Kidney (tissue), 14 donors: ENCODE data around the gene ORM2. TPM values are rescaled to one million over a fixed set of nuclear protein-coding genes. Genes with fewer than 3 reads are reported as not detected.

ENCODE experiments used
- DNase-seq, 5 donors: peaks; one replicate each; pipeline ENCODE4 v3.0.0-alpha.2; 2013 to 2020
- FAIRE-seq: peaks from 2 replicates; lab custom pipeline; 2012; peaks lifted over from hg19 to GRCh38; lab: Jason Lieb, UNC
- H3K27ac ChIP-seq, 2 donors: one replicate each; pipeline ENCODE4 v1.7.0; 2013; ENCODE audit warnings: low read depth in 2 of 2, low read length in 2 of 2, inconsistent platforms in 1 of 2
- H3K27me3 ChIP-seq: one replicate; pipeline ENCODE4 v1.7.1; 2013; ENCODE audit warnings: low read length, inconsistent platforms; ENCODE audit not compliant: control insufficient read depth, insufficient read depth
- H3K36me3 ChIP-seq, 3 donors: one replicate each; pipeline versions ENCODE4 v1.7.0 to v1.7.1; 2013; ENCODE audit warnings: low read length in 3 of 3, control low read depth in 1 of 3, inconsistent platforms in 1 of 3; ENCODE audit not compliant: insufficient read depth in 3 of 3, control insufficient read depth in 2 of 3
- H3K4me1 ChIP-seq, 3 donors: one replicate each; pipeline versions ENCODE4 v1.7.0 to v1.7.1; 2013; ENCODE audit warnings: low read length in 3 of 3, inconsistent platforms in 1 of 3, low read depth in 1 of 3; ENCODE audit not compliant: control insufficient read depth in 2 of 3, insufficient read depth in 2 of 3
- H3K4me3 ChIP-seq, 3 donors: one replicate each; pipeline versions ENCODE4 v1.7.0 to v1.8.1; 2013; ENCODE audit warnings: low read length in 3 of 3, control low read depth in 1 of 3, inconsistent platforms in 1 of 3
- H3K9ac ChIP-seq, 3 donors: one replicate each; pipeline versions ENCODE4 v1.7.0 to v1.7.1; 2013; ENCODE audit warnings: low read length in 3 of 3, control low read depth in 1 of 3, inconsistent platforms in 1 of 3
- H3K9me3 ChIP-seq, 3 donors: one replicate each; pipeline versions ENCODE4 v1.7.0 to v1.7.1; 2013; ENCODE audit warnings: low read length in 3 of 3, control low read depth in 1 of 3, inconsistent platforms in 1 of 3; ENCODE audit not compliant: control insufficient read depth in 2 of 3, insufficient read depth in 1 of 3
- intact Hi-C: fragments of 100-400 bp; cut with DNase I; formaldehyde crosslinking; loops from one replicate; pipeline ENCODE4 v1.11.1; 2022
- polyA plus RNA-seq: library from polyadenylated mRNA; stranded (reverse); fragments of 350-450 nt; fragmentation: Illumina TruSeq; extraction: RNeasy Lipid Tissue Mini Kit (QIAGEN cat#74804); gene quantifications from one replicate; pipeline ENCODE4 v1.2.3, GENCODE V29; 2014; ENCODE audit warnings: low read depth, low replicate concordance; ENCODE audit not compliant: insufficient read depth
- total RNA-seq: library from RNA; stranded (reverse); fragmentation: NEBNext Ultra II Directional; extraction: Animal tissue kit (Norgen Biotek cat#: 25700); gene quantifications from one replicate; pipeline ENCODE4 v1.2.1, GENCODE V29; 2021
- TF ChIP-seq, protein P1 (sequence below): IDR thresholded peaks from 3 replicates; pipeline ENCODE4 v1.5.1; 2012; ENCODE audit warnings: mild to moderate bottlenecking, moderate library complexity, borderline replicate concordance; ENCODE audit not compliant: insufficient read depth; ENCODE audit errors: extremely low read depth
- donor health status: control.
- donor health status: control.
- donor health status: control.
- donor health status: control.
- donor health status: control.
- donor health status: DM: yes; HTN: yes; CAD: no.
- donor health status: Normal renal cell carcinoma (clear cell type).

The ORM2 gene
- total and polyA plus RNA-seq, 2 donors from 2014 or later: not detected

DNA sequence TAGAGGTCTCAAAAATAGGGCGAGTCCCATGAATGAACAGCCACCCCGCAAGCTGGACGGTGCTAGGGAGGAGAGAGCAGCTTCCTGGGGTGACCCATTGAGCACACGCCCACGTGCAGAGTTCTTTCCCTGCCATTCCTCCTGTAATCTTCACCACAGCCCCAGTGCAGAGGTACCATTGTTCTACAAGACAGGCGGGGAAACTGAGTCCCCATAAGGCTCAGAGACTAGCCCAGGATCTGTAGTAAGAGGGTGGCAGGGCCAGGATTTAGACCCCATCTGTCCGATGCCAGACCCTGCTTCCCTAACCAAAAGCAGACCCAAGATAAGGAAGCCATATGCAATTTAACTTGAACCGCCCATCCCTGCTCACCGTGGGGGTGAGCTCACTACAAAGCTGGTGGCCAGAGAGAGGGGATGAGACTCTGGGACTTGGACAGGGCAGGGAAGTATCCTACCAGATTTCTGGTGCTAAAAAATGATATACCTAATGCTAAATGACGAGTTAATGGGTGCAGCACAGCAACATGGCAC lies 43.5 kb upstream of the ORM2 start:
- Histone ChIP-seq H3K4me3 (no peak overlapping the region), H3K9ac (no peak overlapping the region), H3K4me1 (peaks cover 0 to 10% (median 7%) of the 10 kb centered on the region in 3 donors), H3K27ac (no peak overlapping the region), H3K9me3 (no peaks in the 10 kb centered on the region), H3K36me3 (no peaks in the 10 kb centered on the region), H3K27me3 (no peaks in the 10 kb centered on the region)
- peak in 2 of 5 donors; percentile 11 to 15 for DNase-seq
- TF ChIP-seq, protein P1, sequence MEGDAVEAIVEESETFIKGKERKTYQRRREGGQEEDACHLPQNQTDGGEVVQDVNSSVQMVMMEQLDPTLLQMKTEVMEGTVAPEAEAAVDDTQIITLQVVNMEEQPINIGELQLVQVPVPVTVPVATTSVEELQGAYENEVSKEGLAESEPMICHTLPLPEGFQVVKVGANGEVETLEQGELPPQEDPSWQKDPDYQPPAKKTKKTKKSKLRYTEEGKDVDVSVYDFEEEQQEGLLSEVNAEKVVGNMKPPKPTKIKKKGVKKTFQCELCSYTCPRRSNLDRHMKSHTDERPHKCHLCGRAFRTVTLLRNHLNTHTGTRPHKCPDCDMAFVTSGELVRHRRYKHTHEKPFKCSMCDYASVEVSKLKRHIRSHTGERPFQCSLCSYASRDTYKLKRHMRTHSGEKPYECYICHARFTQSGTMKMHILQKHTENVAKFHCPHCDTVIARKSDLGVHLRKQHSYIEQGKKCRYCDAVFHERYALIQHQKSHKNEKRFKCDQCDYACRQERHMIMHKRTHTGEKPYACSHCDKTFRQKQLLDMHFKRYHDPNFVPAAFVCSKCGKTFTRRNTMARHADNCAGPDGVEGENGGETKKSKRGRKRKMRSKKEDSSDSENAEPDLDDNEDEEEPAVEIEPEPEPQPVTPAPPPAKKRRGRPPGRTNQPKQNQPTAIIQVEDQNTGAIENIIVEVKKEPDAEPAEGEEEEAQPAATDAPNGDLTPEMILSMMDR: no peak
- intact Hi-C loops: loop anchor here (5.0 kb wide), 1 partner anchor 129 kb away; the partner anchor contains the start of gene COL27A1
- no peak for FAIRE-seq

DNA sequence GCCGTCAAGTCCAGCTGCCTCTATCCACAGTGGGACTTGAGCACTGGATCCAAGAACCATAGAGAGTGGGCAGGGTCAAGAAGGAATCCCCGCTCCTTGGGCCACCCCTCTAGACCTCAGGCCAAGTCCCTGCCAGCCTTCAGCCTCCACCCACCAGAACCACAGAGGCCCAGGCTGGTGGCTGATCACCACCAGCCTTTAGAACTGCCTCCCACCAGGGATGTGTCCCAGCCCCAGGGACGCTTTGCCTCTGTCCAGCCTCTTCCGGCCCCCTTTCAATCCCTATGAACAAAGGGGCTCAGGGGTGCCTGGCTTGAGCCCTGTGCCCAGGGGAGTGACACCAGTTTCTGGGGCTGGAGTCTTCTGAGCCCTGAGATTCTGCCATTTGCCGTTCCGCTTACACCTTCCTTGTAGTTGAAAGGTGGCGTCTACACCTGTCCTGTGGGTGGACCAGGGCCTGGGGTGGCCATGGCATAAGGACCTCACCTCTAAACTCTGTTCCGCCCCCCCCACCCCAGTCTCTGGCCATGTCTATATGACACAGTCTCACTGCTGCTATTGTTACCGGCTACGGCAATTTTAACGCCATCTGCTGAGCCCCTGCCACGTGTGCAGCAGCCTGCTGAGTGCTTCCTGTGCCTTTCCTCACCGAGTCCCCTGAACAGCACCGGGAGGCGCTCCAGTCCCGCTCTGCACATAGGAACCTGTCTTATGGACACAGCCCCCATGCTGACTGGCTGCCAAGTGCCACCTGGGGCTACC lies 42.5 kb upstream of the ORM2 start:
- TF ChIP-seq, protein P1: no peak
- no peak overlapping the region for H3K4me3 ChIP-seq
- H3K36me3 ChIP-seq: peaks cover 0 to 2% (median 0%) of the 10 kb centered on the region in 3 donors
- no peaks in the 10 kb centered on the region for H3K27me3 ChIP-seq
- no peaks in the 10 kb centered on the region for H3K9me3 ChIP-seq
- no peak overlapping the region for H3K27ac ChIP-seq
- DNase-seq (peak in 2 of 5 donors; percentile 41 to 59), FAIRE-seq (no peak)
- H3K4me1 ChIP-seq: peaks cover 0 to 10% (median 7%) of the 10 kb centered on the region in 3 donors
- no peak overlapping the region for H3K9ac ChIP-seq
- intact Hi-C loops: loop anchor here (5.0 kb wide), 1 partner anchor 130 kb away; the partner anchor contains the start of gene COL27A1

DNA sequence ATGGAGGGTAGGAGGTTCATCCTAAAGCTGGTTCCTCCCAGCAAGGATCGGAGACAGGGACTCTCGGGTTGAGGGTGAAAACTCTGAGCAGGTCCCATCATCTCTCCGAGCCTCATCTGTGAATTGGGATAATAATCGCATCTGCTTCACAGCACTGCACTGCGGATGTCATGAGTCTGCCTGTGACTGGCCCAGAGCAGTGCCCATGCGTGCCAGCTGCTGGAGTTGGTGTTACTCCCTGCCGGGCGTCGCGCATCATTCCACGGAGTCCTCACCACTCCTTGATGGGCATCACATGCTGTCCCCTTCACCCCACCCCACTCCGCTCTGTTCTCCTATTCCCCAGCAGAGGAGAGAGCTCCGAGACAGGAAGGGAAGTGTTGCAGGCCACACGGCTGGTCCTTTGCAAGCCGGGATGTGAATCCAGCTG lies 41.9 kb upstream of the ORM2 start:
- FAIRE-seq (no peak), DNase-seq (peak in 2 of 5 donors; percentile 44 to 59)
- intact Hi-C loops: loop anchor here (5.0 kb wide), 1 partner anchor 130 kb away; the partner anchor contains the start of gene COL27A1
- TF ChIP-seq, protein P1: no peak
- Histone ChIP-seq H3K4me1 (peaks cover 0 to 10% (median 7%) of the 10 kb centered on the region in 3 donors), H3K4me3 (no peak overlapping the region), H3K9ac (no peak overlapping the region), H3K9me3 (no peaks in the 10 kb centered on the region), H3K36me3 (peaks cover 0 to 2% (median 0%) of the 10 kb centered on the region in 3 donors), H3K27ac (no peak overlapping the region), H3K27me3 (no peaks in the 10 kb centered on the region)
